ENCODE data around the gene PEX7.
"Not testable (repeated sequence)": the region's sequence is repeated elsewhere in the genome, so short reads cannot be mapped to it uniquely, and the experiment has no call there.

The PEX7 gene

GRCh38 chr6:136950436-136951126 is 128.2 kb downstream of the PEX7 start:
- TF ChIP-seq CTCF (IDR thresholded peaks at IDR 0.05; ENCODE audit: control insufficient read depth, extremely low read depth, insufficient read depth): no peak
- H3K4me3 ChIP-seq (ENCODE audit: low read depth, low read length): no peak overlapping the region
- DNase-seq (ENCODE audit: low read depth): no peak

GRCh38 chr6:136952714-136953260 is 130.4 kb downstream of the PEX7 start:
- H3K4me3 ChIP-seq (ENCODE audit: low read depth, low read length): no peak overlapping the region
- TF ChIP-seq CTCF (IDR thresholded peaks at IDR 0.05; ENCODE audit: control insufficient read depth, extremely low read depth, insufficient read depth): no peak
- DNase-seq (ENCODE audit: low read depth): no peak

GRCh38 chr6:136955123-136955522 is 132.7 kb downstream of the PEX7 start:
- TF ChIP-seq CTCF (IDR thresholded peaks at IDR 0.05; ENCODE audit: control insufficient read depth, extremely low read depth, insufficient read depth): no peak
- DNase-seq (ENCODE audit: low read depth): no peak
- H3K4me3 ChIP-seq (ENCODE audit: low read depth, low read length): no peak overlapping the region

- H3K4me3 ChIP-seq (ENCODE audit: low read depth, low read length): no peak overlapping the region
- no peak for DNase-seq (ENCODE audit: low read depth)
- no peak for TF ChIP-seq CTCF (IDR thresholded peaks at IDR 0.05; ENCODE audit: control insufficient read depth, extremely low read depth, insufficient read depth)
These were observed 134.5 kb downstream of the PEX7 start for GRCh38 chr6:136956590-136957544.

GRCh38 chr6:136958168-136958567 is 135.8 kb downstream of the PEX7 start:
- no peak overlapping the region for H3K4me3 ChIP-seq (ENCODE audit: low read depth, low read length)
- no peak for TF ChIP-seq CTCF (IDR thresholded peaks at IDR 0.05; ENCODE audit: control insufficient read depth, extremely low read depth, insufficient read depth)
- no peak for DNase-seq (ENCODE audit: low read depth)

GRCh38 chr6:136959471-136959891 is 137.1 kb downstream of the PEX7 start:
- no peak overlapping the region for H3K4me3 ChIP-seq (ENCODE audit: low read depth, low read length)
- no peak for TF ChIP-seq CTCF (IDR thresholded peaks at IDR 0.05; ENCODE audit: control insufficient read depth, extremely low read depth, insufficient read depth)
- DNase-seq (ENCODE audit: low read depth): no peak

GRCh38 chr6:136959935-136960334 is 137.5 kb downstream of the PEX7 start:
- not testable (repeated sequence) for DNase-seq (ENCODE audit: low read depth); H3K4me3 ChIP-seq (ENCODE audit: low read depth, low read length)
